SKM-1 (cell line): ENCODE results near the gene DDX5.

Experiments used
- DNase-seq: peaks from one replicate; lab custom pipeline; 2025; ENCODE audit not compliant: unreplicated experiment; lab: John Stamatoyannopoulos, UW

The DDX5 gene

GRCh38 chr17:64506201-64506575 is at the start of gene DDX5:
Gene DDX5, minus strand, starts transcription at chr17:64506289. Its CDS starts 170 bp downstream, at chr17:64506119.
- peak; percentile 97 for DNase-seq

GRCh38 chr17:64555281-64555680 is 49.2 kb upstream of the DDX5 start:
- no peak for DNase-seq

GRCh38 chr17:64554028-64554637 is 48.0 kb upstream of the DDX5 start:
- DNase-seq = no peak

- DNase-seq = no peak
Observed at GRCh38 chr17:64551461-64551860, 45.4 kb upstream of the DDX5 start.

- DNase-seq = no peak
Observed at GRCh38 chr17:64547319-64547718, 41.2 kb upstream of the DDX5 start.

- DNase-seq = no peak
Observed at GRCh38 chr17:64546716-64547115, 40.6 kb upstream of the DDX5 start.

- DNase-seq = no peak
Observed at GRCh38 chr17:64544742-64545141, 38.7 kb upstream of the DDX5 start.

- no peak for DNase-seq
Observed at GRCh38 chr17:64540118-64540776, 34.2 kb upstream of the DDX5 start.

- DNase-seq = no peak
Observed at GRCh38 chr17:64538508-64539130, 32.5 kb upstream of the DDX5 start.

- DNase-seq = no peak
Observed at GRCh38 chr17:64537488-64537887, 31.4 kb upstream of the DDX5 start.

- no peak for DNase-seq
Observed at GRCh38 chr17:64536913-64537312, 30.8 kb upstream of the DDX5 start.

- DNase-seq = no peak
Observed at GRCh38 chr17:64535357-64535756, 29.3 kb upstream of the DDX5 start.

GRCh38 chr17:64534187-64534586 is 28.1 kb upstream of the DDX5 start:
- DNase-seq = no peak

- no peak for DNase-seq
Observed at GRCh38 chr17:64533784-64534183, 27.7 kb upstream of the DDX5 start.

GRCh38 chr17:64532409-64532808 is 26.3 kb upstream of the DDX5 start:
- no peak for DNase-seq

- DNase-seq = no peak
Observed at GRCh38 chr17:64531955-64532371, 25.9 kb upstream of the DDX5 start.

- no peak for DNase-seq
Observed at GRCh38 chr17:64529221-64529620, 23.1 kb upstream of the DDX5 start.

- DNase-seq = no peak
Observed at GRCh38 chr17:64527914-64528313, 21.8 kb upstream of the DDX5 start.

- DNase-seq = no peak
Observed at GRCh38 chr17:64520359-64520758, 14.3 kb upstream of the DDX5 start.

GRCh38 chr17:64519601-64520000 is 13.5 kb upstream of the DDX5 start:
- no peak for DNase-seq

GRCh38 chr17:64515829-64516228 is 9.7 kb upstream of the DDX5 start:
- DNase-seq = no peak

- DNase-seq = no peak
Observed at GRCh38 chr17:64515419-64515818, 9.3 kb upstream of the DDX5 start.

GRCh38 chr17:64509179-64509578 is 3.1 kb upstream of the DDX5 start:
- no peak for DNase-seq
